Measurements from ENCODE around the gene PITX2. TPM values are rescaled to one million over a fixed set of nuclear protein-coding genes. Genes with fewer than 3 reads are reported as not detected.

PITX2 gene
- polyA plus RNA-seq, 1 of the 3 experiments (the other 2 are of a cell fraction), result not detected

GRCh38 chr4:110624904-110625494 lies 2.1 kb upstream of the PITX2 start:
- TF ChIP-seq IRF3 (IDR thresholded peaks at IDR 0.05; ENCODE audit: low read depth, low read length), result no peak
- no peak for TF ChIP-seq TEAD4 (IDR thresholded peaks at IDR 0.05; ENCODE audit: borderline replicate concordance, insufficient read depth)
- TF ChIP-seq FOSL2 (IDR thresholded peaks at IDR 0.05; ENCODE audit: borderline replicate concordance, low read depth), result no peak
- TF ChIP-seq, protein P1, sequence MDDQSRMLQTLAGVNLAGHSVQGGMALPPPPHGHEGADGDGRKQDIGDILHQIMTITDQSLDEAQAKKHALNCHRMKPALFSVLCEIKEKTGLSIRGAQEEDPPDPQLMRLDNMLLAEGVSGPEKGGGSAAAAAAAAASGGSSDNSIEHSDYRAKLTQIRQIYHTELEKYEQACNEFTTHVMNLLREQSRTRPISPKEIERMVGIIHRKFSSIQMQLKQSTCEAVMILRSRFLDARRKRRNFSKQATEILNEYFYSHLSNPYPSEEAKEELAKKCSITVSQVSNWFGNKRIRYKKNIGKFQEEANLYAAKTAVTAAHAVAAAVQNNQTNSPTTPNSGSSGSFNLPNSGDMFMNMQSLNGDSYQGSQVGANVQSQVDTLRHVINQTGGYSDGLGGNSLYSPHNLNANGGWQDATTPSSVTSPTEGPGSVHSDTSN (IDR thresholded peaks at IDR 0.05), result no peak
- TF ChIP-seq MXI1 (IDR thresholded peaks at IDR 0.05; ENCODE audit: low read depth, low read length), result no peak
- no peak for TF ChIP-seq REST (IDR thresholded peaks at IDR 0.05; ENCODE audit: low read depth, low read length)
- TF ChIP-seq MAX (IDR thresholded peaks at IDR 0.05; ENCODE audit: low read depth), result no peak
- TF ChIP-seq FOXJ3 (CRISPR knock-in tag; IDR thresholded peaks at IDR 0.05), result no peak
- TF ChIP-seq GATA2 (CRISPR knock-in tag; IDR thresholded peaks at IDR 0.05), result no peak
- no peak for TF ChIP-seq YY1 (IDR thresholded peaks at IDR 0.05; ENCODE audit: low read depth)
- no peak for TF ChIP-seq RCOR1 (IDR thresholded peaks at IDR 0.05; ENCODE audit: low read length)
- TF ChIP-seq, protein P2, sequence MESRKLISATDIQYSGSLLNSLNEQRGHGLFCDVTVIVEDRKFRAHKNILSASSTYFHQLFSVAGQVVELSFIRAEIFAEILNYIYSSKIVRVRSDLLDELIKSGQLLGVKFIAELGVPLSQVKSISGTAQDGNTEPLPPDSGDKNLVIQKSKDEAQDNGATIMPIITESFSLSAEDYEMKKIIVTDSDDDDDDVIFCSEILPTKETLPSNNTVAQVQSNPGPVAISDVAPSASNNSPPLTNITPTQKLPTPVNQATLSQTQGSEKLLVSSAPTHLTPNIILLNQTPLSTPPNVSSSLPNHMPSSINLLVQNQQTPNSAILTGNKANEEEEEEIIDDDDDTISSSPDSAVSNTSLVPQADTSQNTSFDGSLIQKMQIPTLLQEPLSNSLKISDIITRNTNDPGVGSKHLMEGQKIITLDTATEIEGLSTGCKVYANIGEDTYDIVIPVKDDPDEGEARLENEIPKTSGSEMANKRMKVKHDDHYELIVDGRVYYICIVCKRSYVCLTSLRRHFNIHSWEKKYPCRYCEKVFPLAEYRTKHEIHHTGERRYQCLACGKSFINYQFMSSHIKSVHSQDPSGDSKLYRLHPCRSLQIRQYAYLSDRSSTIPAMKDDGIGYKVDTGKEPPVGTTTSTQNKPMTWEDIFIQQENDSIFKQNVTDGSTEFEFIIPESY (IDR thresholded peaks at IDR 0.05; ENCODE audit: borderline replicate concordance, low read depth), result no peak
- TF ChIP-seq RFX5 (IDR thresholded peaks at IDR 0.05; ENCODE audit: low read length), result no peak
- TF ChIP-seq FOXM1 (IDR thresholded peaks at IDR 0.05; ENCODE audit: low read depth), result no peak
- TF ChIP-seq SMC3 (IDR thresholded peaks at IDR 0.05; ENCODE audit: low read depth, low read length), result no peak
- no peak for TF ChIP-seq RXRA (IDR thresholded peaks at IDR 0.05; ENCODE audit: borderline replicate concordance, low read depth)
- TF ChIP-seq CTCF (IDR thresholded peaks at IDR 0.05), result no peak
- TF ChIP-seq ELF1 (IDR thresholded peaks at IDR 0.05), result no peak
- TF ChIP-seq MEF2A (IDR thresholded peaks at IDR 0.05; ENCODE audit: borderline replicate concordance, low read depth), result no peak
- TF ChIP-seq CHD2 (IDR thresholded peaks at IDR 0.05; ENCODE audit: low read length, partially characterized antibody), result no peak
- Histone ChIP-seq H4K20me1 (ENCODE audit: insufficient read depth) (no peaks in the 10 kb centered on the region), H3K9me3 (no peaks in the 10 kb centered on the region), H3K79me2 (ENCODE audit: insufficient read depth) (no peaks in the 10 kb centered on the region), H3K27me3 (ENCODE audit: insufficient read depth) (peaks cover 98% of the 10 kb centered on the region), H3K4me3 (ENCODE audit: low read depth in 2 of 2, low read length in 1 of 2) (no peak overlapping the region), H3F3A (replicated peaks; ENCODE audit: insufficient read depth) (no peaks in the 10 kb centered on the region), H3K36me3 (replicated peaks in 1 of 2; ENCODE audit: control insufficient read depth in 1 of 2, insufficient read depth in 2 of 2, low read length in 1 of 2) (no peaks in the 10 kb centered on the region), H3K4me2 (no peak overlapping the region), H2AFZ (ENCODE audit: low read depth) (no peak overlapping the region), H3K4me1 (ENCODE audit: control insufficient read depth in 1 of 2, insufficient read depth in 2 of 2, low read depth in 1 of 2, low read length in 1 of 2) (peaks cover 0 to 4% of the 10 kb centered on the region in 2 experiments; a peak in 1 of 4 replicates), H3K27ac (ENCODE audit: low read depth in 2 of 2, low read length in 1 of 2) (no peak overlapping the region), H3K9me2 (no peaks in the 10 kb centered on the region), H3K9ac (no peak overlapping the region)
- WGBS (ENCODE audit: low lambda C conversion rate), result 6% methylated on average over 6 of the region's 6 CpGs
- CTCF ChIA-PET, result interaction anchor here (1.3 kb wide), 1 partner anchor 1007 kb away, joined by 4 read pairs; no protein-coding TSS in a partner anchor
- no peak for DNase-seq
- POLR2A ChIA-PET, result no interaction called here
